ENCODE data around the gene IL36G.

Gene IL36G

DNA sequence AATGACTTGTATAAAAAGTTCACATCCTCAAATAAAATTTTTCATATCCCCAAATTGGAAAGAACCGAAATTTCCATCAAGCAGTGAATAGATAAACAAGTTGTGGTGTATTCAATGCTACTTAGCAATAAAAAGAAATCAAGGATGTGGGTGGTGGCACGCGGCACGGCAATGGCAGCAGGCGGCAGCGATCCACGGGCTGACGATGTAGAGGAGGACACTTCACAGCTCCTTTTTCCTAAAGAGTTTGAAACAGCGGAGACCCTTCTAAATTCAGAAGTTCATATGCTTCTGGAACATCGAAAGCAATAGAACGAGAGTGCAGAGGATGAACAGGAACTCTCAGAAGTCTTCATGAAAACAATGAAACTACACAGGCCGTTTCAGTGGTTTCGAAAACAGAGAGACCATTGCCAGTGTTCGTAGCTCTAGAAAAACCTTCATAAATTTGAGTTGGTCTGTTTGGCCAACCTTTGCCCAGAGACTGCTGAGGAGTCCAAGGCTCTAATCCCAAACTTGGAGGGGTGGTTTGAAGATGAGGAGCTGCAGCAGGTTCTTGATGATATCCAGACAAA, 17.6 kb downstream of the IL36G start:
- peaks cover 26% of the 10 kb centered on the region for H3K27me3 Mint-ChIP-seq (ENCODE audit: low read depth)
- no peak overlapping the region for H3K27ac Mint-ChIP-seq
- H3K36me3 Mint-ChIP-seq (ENCODE audit: low read depth): no peaks in the 10 kb centered on the region
- H3K9me3 Mint-ChIP-seq: peaks cover 15% of the 10 kb centered on the region
- H3K4me1 Mint-ChIP-seq: no peaks in the 10 kb centered on the region
- no peak overlapping the region for H3K4me3 Mint-ChIP-seq
- TF ChIP-seq CTCF (IDR thresholded peaks at IDR 0.05; ENCODE audit: unreplicated experiment in 3 of 3): no peak

- Mint-ChIP-seq H3K27ac (no peak overlapping the region), H3K36me3 (ENCODE audit: low read depth) (no peaks in the 10 kb centered on the region), H3K4me3 (no peak overlapping the region), H3K9me3 (peaks cover 25% of the 10 kb centered on the region), H3K27me3 (ENCODE audit: low read depth) (peaks cover 30% of the 10 kb centered on the region), H3K4me1 (no peaks in the 10 kb centered on the region)
- TF ChIP-seq CTCF (IDR thresholded peaks at IDR 0.05; ENCODE audit: unreplicated experiment in 3 of 3): no peak
These were observed 18.8 kb downstream of the IL36G start for GRCh38 chr2:112996635-112997034.

DNA sequence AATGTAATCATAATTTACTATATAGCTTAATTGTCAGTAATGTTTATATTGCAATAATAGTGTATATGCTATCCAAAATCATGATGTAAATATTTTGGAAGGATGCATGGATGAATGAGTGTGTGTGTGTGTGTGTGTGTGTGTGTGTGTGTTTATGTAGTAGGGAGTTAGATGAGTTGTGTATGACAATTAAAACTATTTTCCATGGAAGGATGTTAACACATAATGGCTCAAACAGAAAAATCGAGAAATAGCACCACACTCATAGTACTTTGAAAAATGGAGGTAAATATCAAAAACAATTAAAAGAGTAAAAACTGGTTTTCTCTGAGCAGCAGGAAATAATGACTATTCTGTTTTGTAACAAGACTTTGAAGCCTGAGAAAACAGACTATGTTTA, 19.3 kb downstream of the IL36G start:
- Mint-ChIP-seq H3K36me3 (ENCODE audit: low read depth) (no peaks in the 10 kb centered on the region), H3K4me1 (no peaks in the 10 kb centered on the region), H3K27ac (no peak overlapping the region), H3K4me3 (no peak overlapping the region), H3K9me3 (peaks cover 25% of the 10 kb centered on the region), H3K27me3 (ENCODE audit: low read depth) (peaks cover 30% of the 10 kb centered on the region)
- TF ChIP-seq CTCF (IDR thresholded peaks at IDR 0.05; ENCODE audit: unreplicated experiment in 3 of 3): no peak

GRCh38 chr2:113000436-113000835, 22.6 kb downstream of the IL36G start:
- H3K27ac Mint-ChIP-seq: no peak overlapping the region
- no peak overlapping the region for H3K4me3 Mint-ChIP-seq
- TF ChIP-seq CTCF (IDR thresholded peaks at IDR 0.05; ENCODE audit: unreplicated experiment in 3 of 3): no peak
- H3K36me3 Mint-ChIP-seq (ENCODE audit: low read depth): no peaks in the 10 kb centered on the region
- H3K27me3 Mint-ChIP-seq (ENCODE audit: low read depth): peaks cover 22% of the 10 kb centered on the region
- H3K4me1 Mint-ChIP-seq: no peaks in the 10 kb centered on the region
- peaks cover 21% of the 10 kb centered on the region for H3K9me3 Mint-ChIP-seq

- H3K9me3 Mint-ChIP-seq: peaks cover 21% of the 10 kb centered on the region
- no peak overlapping the region for H3K4me3 Mint-ChIP-seq
- H3K4me1 Mint-ChIP-seq: no peaks in the 10 kb centered on the region
- H3K27ac Mint-ChIP-seq: no peak overlapping the region
- no peak for TF ChIP-seq CTCF (IDR thresholded peaks at IDR 0.05; ENCODE audit: unreplicated experiment in 3 of 3)
- H3K36me3 Mint-ChIP-seq (ENCODE audit: low read depth): no peaks in the 10 kb centered on the region
- H3K27me3 Mint-ChIP-seq (ENCODE audit: low read depth): peaks cover 17% of the 10 kb centered on the region
These were observed 24.9 kb downstream of the IL36G start for GRCh38 chr2:113002677-113003076.

GRCh38 chr2:113005030-113005509, 27.3 kb downstream of the IL36G start, which contains the start of gene IL36A:
Gene IL36A (plus strand): TSS chr2:113005459. CDS start chr2:113005872, 413 bp downstream.
- no peak for TF ChIP-seq CTCF (IDR thresholded peaks at IDR 0.05; ENCODE audit: unreplicated experiment in 3 of 3)
- Mint-ChIP-seq H3K36me3 (ENCODE audit: low read depth) (no peaks in the 10 kb centered on the region), H3K9me3 (peaks cover 17% of the 10 kb centered on the region), H3K27ac (no peak within 1 kb of the TSS), H3K4me1 (no peaks in the 10 kb centered on the region), H3K27me3 (ENCODE audit: low read depth) (peaks cover 17% of the 10 kb centered on the region), H3K4me3 (no peak within 1 kb of the TSS)

All from nephron (organoid).